Measurements from ENCODE around the gene RAD23A.
"Not testable (repeated sequence)": the region's sequence is repeated elsewhere in the genome, so short reads cannot be mapped to it uniquely, and the experiment has no call there.

RAD23A gene

DNA sequence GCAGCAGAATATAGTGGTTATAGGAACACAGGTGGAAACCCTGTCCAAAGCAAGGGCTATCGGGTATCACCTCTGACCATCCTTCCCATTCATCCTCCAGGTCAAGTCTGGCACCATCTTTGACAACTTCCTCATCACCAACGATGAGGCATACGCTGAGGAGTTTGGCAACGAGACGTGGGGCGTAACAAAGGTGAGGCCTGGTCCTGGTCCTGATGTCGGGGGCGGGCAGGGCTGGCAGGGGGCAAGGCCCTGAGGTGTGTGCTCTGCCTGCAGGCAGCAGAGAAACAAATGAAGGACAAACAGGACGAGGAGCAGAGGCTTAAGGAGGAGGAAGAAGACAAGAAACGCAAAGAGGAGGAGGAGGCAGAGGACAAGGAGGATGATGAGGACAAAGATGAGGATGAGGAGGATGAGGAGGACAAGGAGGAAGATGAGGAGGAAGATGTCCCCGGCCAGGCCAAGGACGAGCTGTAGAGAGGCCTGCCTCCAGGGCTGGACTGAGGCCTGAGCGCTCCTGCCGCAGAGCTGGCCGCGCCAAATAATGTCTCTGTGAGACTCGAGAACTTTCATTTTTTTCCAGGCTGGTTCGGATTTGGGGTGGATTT is 2.1 kb upstream of the RAD23A start:
- in situ Hi-C loops (cut with HindIII; ENCODE audit: low pct_unique_long_range_greater_than_20kb, low sequenced_read_pairs) = no loop called here

GRCh38 chr19:12944104-12944674 is 1.5 kb upstream of the RAD23A start:
- DNase-seq (ENCODE audit: low read depth in 1 of 2, low spot score in 1 of 2) = no peak
- in situ Hi-C loops (cut with HindIII; ENCODE audit: low pct_unique_long_range_greater_than_20kb, low sequenced_read_pairs) = no loop called here
- no peak for TF ChIP-seq JUND (IDR thresholded peaks at IDR 0.05; ENCODE audit: low read depth)

More for the DNA sequence above, 2.1 kb upstream of the RAD23A start:
- TF ChIP-seq JUND (IDR thresholded peaks at IDR 0.05; ENCODE audit: low read depth) = no peak
- no peak for DNase-seq (ENCODE audit: low read depth in 1 of 2, low spot score in 1 of 2)

GRCh38 chr19:12946092-12946721 is 545 bp downstream of the RAD23A start:
- no peak for TF ChIP-seq JUND (IDR thresholded peaks at IDR 0.05; ENCODE audit: low read depth)
- in situ Hi-C loops (cut with HindIII; ENCODE audit: low pct_unique_long_range_greater_than_20kb, low sequenced_read_pairs) = no loop called here
- peak in 1 of 2 experiments; percentile 84 for DNase-seq (ENCODE audit: low read depth in 1 of 2, low spot score in 1 of 2)

- in situ Hi-C loops (cut with HindIII; ENCODE audit: low pct_unique_long_range_greater_than_20kb, low sequenced_read_pairs) = no loop called here
- no peak for DNase-seq (ENCODE audit: low read depth in 1 of 2, low spot score in 1 of 2)
- no peak for TF ChIP-seq JUND (IDR thresholded peaks at IDR 0.05; ENCODE audit: low read depth)
Measured at GRCh38 chr19:12946731-12947496, 1.3 kb downstream of the RAD23A start.

GRCh38 chr19:12947702-12948611 is 2.3 kb downstream of the RAD23A start:
- no peak for TF ChIP-seq JUND (IDR thresholded peaks at IDR 0.05; ENCODE audit: low read depth)
- in situ Hi-C loops (cut with HindIII; ENCODE audit: low pct_unique_long_range_greater_than_20kb, low sequenced_read_pairs) = no loop called here
- DNase-seq (ENCODE audit: low read depth in 1 of 2, low spot score in 1 of 2) = no peak

DNA sequence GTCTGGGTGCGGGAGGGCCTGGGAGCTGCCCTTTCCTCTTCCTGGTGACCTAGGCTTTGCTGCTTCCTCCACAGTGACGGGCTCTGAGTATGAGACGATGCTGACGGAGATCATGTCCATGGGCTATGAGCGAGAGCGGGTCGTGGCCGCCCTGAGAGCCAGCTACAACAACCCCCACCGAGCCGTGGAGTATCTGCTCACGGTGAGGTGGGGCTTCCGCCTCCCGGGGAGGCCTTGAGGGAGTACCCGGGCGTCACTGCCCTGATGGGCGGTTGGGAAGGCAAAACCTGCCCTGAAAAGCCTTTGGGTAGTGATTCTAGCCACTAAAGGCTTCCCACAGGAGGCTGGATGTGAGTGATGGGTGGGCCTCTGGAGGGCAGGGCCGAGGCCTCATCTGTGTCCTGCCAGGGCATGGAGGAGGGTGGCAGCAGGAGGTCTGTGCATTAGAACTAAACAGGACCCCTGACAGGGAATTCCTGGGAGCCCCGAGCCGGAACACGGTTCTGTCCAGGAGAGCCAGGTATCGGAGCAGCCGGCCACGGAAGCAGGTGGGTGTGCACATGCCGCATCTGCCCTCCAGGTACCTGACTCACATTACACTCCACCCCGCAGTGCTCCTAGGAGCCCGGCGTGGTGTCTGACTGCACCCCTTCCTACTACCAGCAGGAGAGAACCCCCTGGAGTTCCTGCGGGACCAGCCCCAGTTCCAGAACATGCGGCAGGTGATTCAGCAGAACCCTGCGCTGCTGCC is 3.1 kb downstream of the RAD23A start:
- in situ Hi-C loops (cut with HindIII; ENCODE audit: low pct_unique_long_range_greater_than_20kb, low sequenced_read_pairs) = no loop called here

GRCh38 chr19:12949363-12950283 is 4.0 kb downstream of the RAD23A start:
- in situ Hi-C loops (cut with HindIII; ENCODE audit: low pct_unique_long_range_greater_than_20kb, low sequenced_read_pairs) = no loop called here
- no peak for TF ChIP-seq JUND (IDR thresholded peaks at IDR 0.05; ENCODE audit: low read depth)
- DNase-seq (ENCODE audit: low read depth in 1 of 2, low spot score in 1 of 2) = no peak

More for the DNA sequence above, 3.1 kb downstream of the RAD23A start:
- no peak for TF ChIP-seq JUND (IDR thresholded peaks at IDR 0.05; ENCODE audit: low read depth)
- no peak for DNase-seq (ENCODE audit: low read depth in 1 of 2, low spot score in 1 of 2)

GRCh38 chr19:12952050-12952449 is 6.4 kb downstream of the RAD23A start:
- in situ Hi-C loops (cut with HindIII; ENCODE audit: low pct_unique_long_range_greater_than_20kb, low sequenced_read_pairs); DNase-seq (ENCODE audit: low read depth in 1 of 2, low spot score in 1 of 2): not testable (repeated sequence)

DNA sequence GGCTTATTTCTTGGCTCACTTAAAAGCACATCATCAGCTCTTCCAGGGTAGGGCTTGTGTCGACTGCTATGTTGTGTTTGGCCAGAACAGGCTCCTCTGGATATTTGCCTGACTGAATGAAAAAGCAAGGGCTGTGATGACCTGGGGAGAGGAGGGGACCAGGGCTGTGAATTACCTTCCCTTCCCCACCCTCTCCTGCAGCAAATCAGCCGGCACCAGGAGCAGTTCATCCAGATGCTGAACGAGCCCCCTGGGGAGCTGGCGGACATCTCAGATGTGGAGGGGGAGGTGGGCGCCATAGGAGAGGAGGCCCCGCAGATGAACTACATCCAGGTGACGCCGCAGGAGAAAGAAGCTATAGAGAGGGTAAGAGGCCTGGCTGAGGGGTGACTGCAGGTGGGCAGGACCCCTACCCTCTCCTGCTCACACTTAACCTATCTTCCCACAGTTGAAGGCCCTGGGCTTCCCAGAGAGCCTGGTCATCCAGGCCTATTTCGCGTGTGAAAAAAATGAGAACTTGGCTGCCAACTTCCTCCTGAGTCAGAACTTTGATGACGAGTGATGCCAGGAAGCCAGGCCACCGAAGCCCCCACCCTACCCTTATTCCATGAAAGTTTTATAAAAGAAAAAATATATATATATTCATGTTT is 7.0 kb downstream of the RAD23A start:
- no peak for DNase-seq (ENCODE audit: low read depth in 1 of 2, low spot score in 1 of 2)
- in situ Hi-C loops (cut with HindIII; ENCODE audit: low pct_unique_long_range_greater_than_20kb, low sequenced_read_pairs) = no loop called here
- TF ChIP-seq JUND (IDR thresholded peaks at IDR 0.05; ENCODE audit: low read depth) = no peak

GRCh38 chr19:12953138-12953798 is 7.6 kb downstream of the RAD23A start:
- DNase-seq (ENCODE audit: low read depth in 1 of 2, low spot score in 1 of 2) = no peak
- in situ Hi-C loops (cut with HindIII; ENCODE audit: low pct_unique_long_range_greater_than_20kb, low sequenced_read_pairs) = no loop called here
- TF ChIP-seq JUND (IDR thresholded peaks at IDR 0.05; ENCODE audit: low read depth) = no peak

Data from T47D (cell line).